ENCODE data around the gene FOSL2.
A peak's percentile ranks its signal among the peaks of the same experiment; 100 is the strongest.

Gene FOSL2

GRCh38 chr2:28397043-28397381, 4.4 kb downstream of the FOSL2 start:
- DNase-seq, result no peak

- DNase-seq, result no peak
Observed at GRCh38 chr2:28398101-28398834, 5.6 kb downstream of the FOSL2 start.

- DNase-seq, result no peak
Observed at GRCh38 chr2:28399289-28399688, 6.6 kb downstream of the FOSL2 start.

GRCh38 chr2:28399956-28400355, 7.3 kb downstream of the FOSL2 start:
- DNase-seq, result no peak

GRCh38 chr2:28400419-28400818, 7.8 kb downstream of the FOSL2 start:
- DNase-seq, result no peak

- DNase-seq, result no peak
Observed at GRCh38 chr2:28400921-28401320, 8.3 kb downstream of the FOSL2 start.

- no peak for DNase-seq
Observed at GRCh38 chr2:28401411-28401810, 8.8 kb downstream of the FOSL2 start.

GRCh38 chr2:28401948-28402550, 9.4 kb downstream of the FOSL2 start:
- DNase-seq, result no peak

GRCh38 chr2:28403370-28403956, 10.8 kb downstream of the FOSL2 start:
- no peak for DNase-seq

GRCh38 chr2:28404086-28404485, 11.4 kb downstream of the FOSL2 start:
- DNase-seq, result no peak

GRCh38 chr2:28405537-28405936, 12.9 kb downstream of the FOSL2 start:
- no peak for DNase-seq

GRCh38 chr2:28406276-28407096, 13.8 kb downstream of the FOSL2 start:
- peak; percentile 86 for DNase-seq

GRCh38 chr2:28407131-28407975, 14.7 kb downstream of the FOSL2 start:
- DNase-seq, result no peak

GRCh38 chr2:28407976-28408690, 15.5 kb downstream of the FOSL2 start:
- DNase-seq, result no peak

- peak; percentile 83 for DNase-seq
Observed at GRCh38 chr2:28408764-28409599, 16.3 kb downstream of the FOSL2 start.

- no peak for DNase-seq
Observed at GRCh38 chr2:28411166-28411755, 18.6 kb downstream of the FOSL2 start.

- no peak for DNase-seq
Observed at GRCh38 chr2:28411956-28412609, 19.4 kb downstream of the FOSL2 start.

- DNase-seq, result no peak
Observed at GRCh38 chr2:28412625-28413151, 20.0 kb downstream of the FOSL2 start.

GRCh38 chr2:28413152-28413898, 20.7 kb downstream of the FOSL2 start:
- peak; percentile 36 for DNase-seq
